Stimulated activated CD4-positive, alpha-beta T cell treated with anti-CD3 and anti-CD28 coated beads, Interleukin-15, amount 100 ng/mL, for 1 hour (primary cell): ENCODE data around the gene NT5M.
"Not testable (repeated sequence)": the region's sequence is repeated elsewhere in the genome, so short reads cannot be mapped to it uniquely, and the experiment has no call there.

Experiments used
- DNase-seq, 2 donors: peaks; one replicate each; pipeline ENCODE4 v3.0.0-alpha.2; 2020; ENCODE audit warnings: low read depth in 1 of 2, low spot score in 1 of 2

The NT5M gene

GRCh38 chr17:17303010-17303846 lies at the start of gene NT5M:
Gene NT5M (plus strand): TSS chr17:17303373. CDS start chr17:17303551, 178 bp downstream.
- DNase-seq, result peak; percentile 21 to 60

- no peak for DNase-seq
Observed at GRCh38 chr17:17253406-17253805, 49.8 kb upstream of the NT5M start.

- no peak for DNase-seq
Observed at GRCh38 chr17:17254036-17254435, 49.1 kb upstream of the NT5M start.

GRCh38 chr17:17255689-17256088 lies 47.5 kb upstream of the NT5M start:
- DNase-seq, result not testable (repeated sequence)

GRCh38 chr17:17256316-17256715 lies 46.9 kb upstream of the NT5M start:
- no peak for DNase-seq

DNA sequence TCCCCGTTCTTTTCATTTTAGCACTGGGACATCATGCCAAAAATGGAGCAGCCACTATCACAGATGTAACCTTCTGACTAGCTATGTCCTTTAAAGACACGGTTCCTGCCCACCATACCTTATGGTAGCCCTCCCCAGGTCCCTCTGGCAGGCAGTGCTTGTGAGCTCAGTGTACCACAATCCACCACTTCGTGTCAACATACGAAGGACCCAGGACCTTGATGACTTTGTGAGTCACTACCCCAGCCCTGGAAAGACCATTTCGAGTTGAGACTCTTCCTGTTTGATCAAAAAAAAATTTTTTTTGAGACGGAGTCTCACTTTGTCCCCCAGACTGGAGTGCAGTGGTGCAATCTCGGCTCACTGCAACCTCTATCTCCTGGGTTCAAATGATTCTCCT lies 45.2 kb upstream of the NT5M start:
- no peak for DNase-seq

GRCh38 chr17:17258998-17259397 lies 44.2 kb upstream of the NT5M start:
- no peak for DNase-seq

DNA sequence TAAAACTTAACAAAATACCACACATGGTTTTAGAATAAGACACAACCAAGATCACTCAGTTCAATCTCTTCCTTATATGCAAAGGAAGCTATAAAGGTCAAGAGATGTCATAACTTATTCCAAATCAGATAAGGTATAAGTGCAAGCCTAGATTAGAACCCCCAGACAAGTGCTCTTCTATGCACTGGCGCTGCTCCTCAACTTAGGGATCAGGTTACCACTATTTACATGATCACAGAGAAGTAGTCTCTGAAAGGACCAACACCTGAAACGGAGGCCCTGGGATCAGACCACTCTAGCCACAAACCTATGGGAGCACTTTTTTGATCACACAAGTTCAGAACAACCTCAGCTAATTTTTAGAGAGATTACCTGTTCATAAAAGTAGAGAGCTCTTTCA lies 38.7 kb upstream of the NT5M start:
- no peak for DNase-seq

- DNase-seq, result no peak
Observed at GRCh38 chr17:17269926-17270773, 33.0 kb upstream of the NT5M start.

- no peak for DNase-seq
Observed at GRCh38 chr17:17275971-17276370, 27.2 kb upstream of the NT5M start.

DNA sequence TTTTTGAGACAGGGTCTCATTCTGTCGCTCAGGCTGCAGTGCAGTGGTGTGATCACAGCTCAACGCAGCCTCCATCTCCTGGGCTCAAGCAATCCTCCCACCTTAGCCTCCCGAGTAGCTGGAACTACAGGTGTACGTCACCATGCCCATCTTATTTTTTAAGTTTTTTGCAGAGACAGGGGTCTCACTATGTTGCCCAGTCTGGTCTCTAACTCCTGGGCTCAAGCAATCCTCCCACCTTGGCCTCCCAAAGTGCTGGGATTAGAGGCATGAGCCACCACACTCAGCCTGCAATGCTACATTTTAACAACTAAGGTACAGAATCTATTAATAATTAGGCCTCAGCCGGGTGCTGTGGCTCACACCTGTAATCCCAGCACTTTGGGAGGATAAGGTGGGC lies 25.7 kb upstream of the NT5M start:
- not testable (repeated sequence) for DNase-seq

DNA sequence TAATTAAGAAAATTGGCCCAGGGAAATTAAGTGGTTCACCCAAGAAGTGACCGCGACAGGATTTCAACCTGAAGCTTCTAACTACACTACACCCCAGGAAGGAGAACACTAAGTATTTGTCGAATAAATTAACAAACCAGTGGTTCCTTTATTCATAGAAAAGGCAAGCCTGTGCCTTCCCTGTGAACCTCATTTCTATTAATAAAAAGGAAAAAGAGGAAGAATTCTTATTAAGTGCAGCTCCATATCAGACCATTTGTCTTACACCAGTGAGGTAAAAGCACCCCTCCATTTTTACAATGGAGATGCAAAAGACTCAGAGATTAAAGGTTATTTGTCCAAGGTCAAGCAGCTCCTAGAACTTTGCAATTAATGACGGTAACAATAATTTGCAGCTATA lies 23.9 kb upstream of the NT5M start:
- DNase-seq, result no peak

- peak; percentile 89 to 90 for DNase-seq
Observed at GRCh38 chr17:17280613-17281549, 22.3 kb upstream of the NT5M start, which contains the start of gene COPS3. Gene COPS3 (minus strand): TSS chr17:17281246. CDS start chr17:17281186, 60 bp downstream.

- DNase-seq, result no peak
Observed at GRCh38 chr17:17285951-17286350, 17.2 kb upstream of the NT5M start.

GRCh38 chr17:17289086-17289485 lies 14.1 kb upstream of the NT5M start:
- no peak for DNase-seq

- DNase-seq, result no peak
Observed at GRCh38 chr17:17289701-17290100, 13.5 kb upstream of the NT5M start.

- no peak for DNase-seq
Observed at GRCh38 chr17:17295141-17295540, 8.0 kb upstream of the NT5M start.

GRCh38 chr17:17297217-17297616 lies 6.0 kb upstream of the NT5M start:
- no peak for DNase-seq

GRCh38 chr17:17298108-17298507 lies 5.1 kb upstream of the NT5M start:
- DNase-seq, result no peak

DNA sequence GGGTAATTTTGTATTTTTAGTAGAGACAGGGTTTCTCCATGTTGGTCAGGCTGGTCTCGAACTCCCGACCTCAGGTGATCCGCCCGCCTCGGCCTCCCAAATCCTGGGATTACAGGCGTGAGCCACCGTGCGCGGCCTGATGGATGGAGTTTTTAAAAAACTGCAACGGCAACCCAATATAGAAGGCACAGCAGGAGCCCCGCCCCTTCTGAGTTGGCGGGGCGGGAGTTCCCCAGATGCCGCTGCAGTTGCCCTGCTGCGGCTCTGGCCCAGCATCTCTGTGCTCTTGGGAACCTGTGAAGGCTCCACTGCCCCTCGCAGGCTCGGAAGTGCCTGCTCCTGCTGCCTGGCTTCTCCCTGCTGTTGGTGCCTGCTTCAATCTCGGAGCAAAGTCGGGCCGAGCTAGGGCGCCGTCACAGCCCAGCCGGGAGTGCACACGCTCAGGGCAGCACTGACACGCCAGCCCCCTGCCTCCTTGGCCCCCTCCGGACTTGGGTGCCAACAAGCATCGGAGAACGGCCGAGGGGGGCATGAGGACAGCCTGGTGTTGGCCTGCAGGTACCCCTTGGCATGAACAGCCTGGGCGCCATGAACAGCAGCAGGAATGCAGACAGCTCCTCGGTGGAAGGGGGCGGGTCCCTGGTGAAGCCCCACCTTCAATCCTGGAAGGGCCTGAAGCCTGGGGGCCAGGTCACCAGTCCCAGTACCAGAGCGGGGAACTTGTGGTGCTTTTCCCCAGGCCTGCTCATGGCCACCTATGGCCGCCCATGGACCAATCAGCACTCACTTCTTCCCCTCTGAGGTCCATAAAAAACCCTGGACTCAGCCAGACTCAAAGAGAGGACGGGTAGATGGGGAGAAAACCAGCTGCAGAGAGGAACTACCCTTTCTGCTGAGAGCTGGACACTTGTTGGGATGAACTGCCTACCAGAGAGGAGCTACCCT lies 2.3 kb upstream of the NT5M start:
- DNase-seq, result peak; percentile 11 to 53
